IPS-18c (cell line): Measurements from ENCODE around the gene EOMES.

Experiments
- H3K4me3 ChIP-seq: 2 replicates; pipeline ENCODE4 v1.7.0; 2013; ENCODE audit warnings: low read depth, mild to moderate bottlenecking, low read length, moderate library complexity; ENCODE audit not compliant: insufficient read depth
- H3K9me3 ChIP-seq: one replicate; pipeline ENCODE4 v1.6.1; 2013; ENCODE audit warnings: mild to moderate bottlenecking, low read length, moderate library complexity; ENCODE audit not compliant: control insufficient read depth, insufficient read depth

The EOMES gene

GRCh38 chr3:27723815-27724458, 1.8 kb upstream of the EOMES start:
- Histone ChIP-seq H3K9me3 (no peaks in the 10 kb centered on the region), H3K4me3 (no peak overlapping the region)

- H3K4me3 ChIP-seq: peak overlapping the region; percentile 1; the same call in 1 of the 2 replicates
- H3K9me3 ChIP-seq: no peaks in the 10 kb centered on the region
These were observed 1.3 kb upstream of the EOMES start for GRCh38 chr3:27723456-27723814.

- Histone ChIP-seq H3K4me3 (peak overlapping the region; percentile 1; the same call in 1 of the 2 replicates), H3K9me3 (no peaks in the 10 kb centered on the region)
These were observed 900 bp upstream of the EOMES start for GRCh38 chr3:27723001-27723445.

GRCh38 chr3:27720899-27721716, 1.0 kb downstream of the EOMES start:
- Histone ChIP-seq H3K9me3 (no peaks in the 10 kb centered on the region), H3K4me3 (peak overlapping the region; percentile 60)

- Histone ChIP-seq H3K4me3 (no peak overlapping the region), H3K9me3 (no peaks in the 10 kb centered on the region)
These were observed 2.7 kb downstream of the EOMES start for GRCh38 chr3:27719314-27720003.

- H3K4me3 ChIP-seq: no peak overlapping the region
- no peaks in the 10 kb centered on the region for H3K9me3 ChIP-seq
These were observed 3.7 kb downstream of the EOMES start for GRCh38 chr3:27718459-27718858.

GRCh38 chr3:27717200-27717852, 4.8 kb downstream of the EOMES start:
- no peak overlapping the region for H3K4me3 ChIP-seq

GRCh38 chr3:27716309-27716708, 5.8 kb downstream of the EOMES start:
- Histone ChIP-seq H3K4me3 (no peak overlapping the region), H3K9me3 (no peaks in the 10 kb centered on the region)

More at GRCh38 chr3:27717200-27717852, 4.8 kb downstream of the EOMES start:
- no peaks in the 10 kb centered on the region for H3K9me3 ChIP-seq

- H3K4me3 ChIP-seq: no peak overlapping the region
These were observed 6.3 kb downstream of the EOMES start for GRCh38 chr3:27715863-27716262.

GRCh38 chr3:27715454-27715806, 6.7 kb downstream of the EOMES start:
- H3K9me3 ChIP-seq: no peaks in the 10 kb centered on the region
- peak overlapping the region; percentile 43; the same call in 1 of the 2 replicates for H3K4me3 ChIP-seq

More at GRCh38 chr3:27715863-27716262, 6.3 kb downstream of the EOMES start:
- H3K9me3 ChIP-seq: no peaks in the 10 kb centered on the region

GRCh38 chr3:27714692-27715453, 7.2 kb downstream of the EOMES start:
- no peaks in the 10 kb centered on the region for H3K9me3 ChIP-seq
- H3K4me3 ChIP-seq: peak overlapping the region; percentile 43; the same call in 1 of the 2 replicates

- Histone ChIP-seq H3K4me3 (no peak overlapping the region), H3K9me3 (no peaks in the 10 kb centered on the region)
These were observed 8.0 kb downstream of the EOMES start for GRCh38 chr3:27714146-27714526.

GRCh38 chr3:27713435-27714145, 8.5 kb downstream of the EOMES start:
- Histone ChIP-seq H3K9me3 (no peaks in the 10 kb centered on the region), H3K4me3 (peak overlapping the region; percentile 52)

- Histone ChIP-seq H3K4me3 (peak overlapping the region; percentile 52), H3K9me3 (no peaks in the 10 kb centered on the region)
These were observed 9.1 kb downstream of the EOMES start for GRCh38 chr3:27713078-27713423.

GRCh38 chr3:27712136-27713077, 9.7 kb downstream of the EOMES start:
- H3K4me3 ChIP-seq: peak overlapping the region; percentile 52
- H3K9me3 ChIP-seq: no peaks in the 10 kb centered on the region
